H1 (cell line): ENCODE data around the gene NCAM1. TPM values are rescaled to one million over a fixed set of nuclear protein-coding genes. Genes with fewer than 3 reads are reported as not detected.

Experiments
- CTCF ChIA-PET: fragments of 300-600 bp; sonication (Branson Sonifier 250); formaldehyde crosslinking; loops from one replicate; lab custom pipeline; 2021; ENCODE audit not compliant: partially characterized antibody; lab: Charles Lee
- POLR2A ChIA-PET: fragments of 300-600 bp; sonication (Branson Sonifier 250); formaldehyde crosslinking; loops from one replicate; lab custom pipeline; 2021; ENCODE audit warnings: inconsistent platforms; ENCODE audit not compliant: partially characterized antibody; lab: Charles Lee
- DNase-seq, 2 experiments: peaks; one replicate each; pipeline versions ENCODE4 v3.0.0 to v3.0.0-alpha.2; 2010 to 2022; ENCODE audit warnings: low spot score in 2 of 2, low read depth in 1 of 2, mixed read lengths in 1 of 2
- FAIRE-seq: peaks from 2 replicates; lab custom pipeline; 2011; peaks lifted over from hg19 to GRCh38; lab: Jason Lieb, UNC
- H2AFZ ChIP-seq: 2 replicates; pipeline ENCODE4 v1.8.1; 2012; ENCODE audit warnings: low read length, inconsistent platforms
- H2AK5ac ChIP-seq: 2 replicates; pipeline ENCODE4 v1.6.1; 2013; ENCODE audit warnings: low read depth, low read length
- H2BK120ac ChIP-seq: replicated peaks from 2 replicates; pipeline ENCODE3; 2013; ENCODE audit warnings: low read depth, low read length, inconsistent platforms
- H2BK12ac ChIP-seq: 2 replicates; pipeline ENCODE4 v1.6.1; 2013; ENCODE audit warnings: low read depth, low read length
- H2BK15ac ChIP-seq: 2 replicates; pipeline ENCODE4 v1.6.1; 2013; ENCODE audit warnings: low read length
- H2BK20ac ChIP-seq: 2 replicates; pipeline ENCODE4 v1.6.1; 2013; ENCODE audit warnings: low read length
- H2BK5ac ChIP-seq: 2 replicates; pipeline ENCODE4 v1.6.1; 2013; ENCODE audit warnings: low read depth, low read length
- H3K14ac ChIP-seq: 2 replicates; pipeline ENCODE4 v1.6.1; 2013; ENCODE audit warnings: inconsistent platforms; ENCODE audit not compliant: insufficient read length
- H3K18ac ChIP-seq: 2 replicates; pipeline ENCODE4 v1.6.1; 2013; ENCODE audit warnings: low read length; ENCODE audit errors: extremely low read depth
- H3K23ac ChIP-seq: 2 replicates; pipeline ENCODE4 v1.6.1; 2013; ENCODE audit warnings: inconsistent platforms; ENCODE audit not compliant: insufficient read length
- H3K23me2 ChIP-seq: 2 replicates; pipeline ENCODE4 v1.6.1; 2013; ENCODE audit warnings: low read depth, low read length
- H3K27ac ChIP-seq: 2 replicates; pipeline ENCODE4 v1.6.1; 2011; ENCODE audit warnings: low read depth, low read length, inconsistent platforms
- H3K27me3 ChIP-seq, 4 experiments: replicated peaks in 1 of 4; 1 replicate in 1 of 4; 2 replicates in 3 of 4; pipeline versions ENCODE4 v1.6.1 to v1.8.1; 2011 to 2013; ENCODE audit warnings: low read length in 3 of 4, mild to moderate bottlenecking in 3 of 4, inconsistent platforms in 2 of 4, mixed read lengths in 2 of 4, moderate library complexity in 1 of 4; ENCODE audit not compliant: control insufficient read depth in 3 of 4, insufficient read depth in 3 of 4; ENCODE audit errors: extremely low read depth in 1 of 4
- H3K36me3 ChIP-seq, 4 experiments: 2 replicates each; pipeline versions ENCODE4 v1.6.1 to v1.8.1; 2011 to 2013; ENCODE audit warnings: mild to moderate bottlenecking in 4 of 4, low read length in 3 of 4, moderate library complexity in 2 of 4, control low read depth in 1 of 4, inconsistent platforms in 1 of 4; ENCODE audit not compliant: insufficient read depth in 4 of 4, control insufficient read depth in 2 of 4
- H3K4ac ChIP-seq: replicated peaks from 2 replicates; pipeline ENCODE3; 2013; ENCODE audit warnings: low read length, low read depth, mixed read lengths, inconsistent platforms; ENCODE audit not compliant: insufficient read length
- H3K4me1 ChIP-seq, 4 experiments: replicated peaks in 1 of 4; 1 replicate in 1 of 4; 2 replicates in 3 of 4; pipeline versions ENCODE4 v1.6.1 to v1.8.1; 2011 to 2013; ENCODE audit warnings: low read length in 3 of 4, inconsistent platforms in 2 of 4, mixed read lengths in 1 of 4; ENCODE audit not compliant: insufficient read depth in 4 of 4, control insufficient read depth in 3 of 4
- H3K4me2 ChIP-seq, 2 experiments: 2 replicates each; pipeline versions ENCODE4 v1.6.1 to v1.8.1; 2011 to 2013; ENCODE audit warnings: low read depth in 2 of 2, low read length in 2 of 2, control low read depth in 1 of 2, inconsistent platforms in 1 of 2, mild to moderate bottlenecking in 1 of 2; ENCODE audit not compliant: insufficient read depth in 1 of 2
- H3K4me3 ChIP-seq, 4 experiments: fragments of 200-600, 300-600 bp in 1 of 4; sonication (generic), shearing (Covaris generic), sonication (Bioruptor Twin) in 1 of 4; 2 replicates each; pipeline versions ENCODE4 v1.5.1 to v1.8.1; 2011 to 2016; ENCODE audit warnings: low read length in 4 of 4, low read depth in 3 of 4, control low read depth in 2 of 4, inconsistent platforms in 2 of 4, mild to moderate bottlenecking in 2 of 4, mixed read lengths in 1 of 4, moderate library complexity in 1 of 4; ENCODE audit not compliant: insufficient read depth in 2 of 4; ENCODE audit errors: extremely low read depth in 1 of 4
- H3K56ac ChIP-seq: replicated peaks from 2 replicates; pipeline ENCODE3; 2013; ENCODE audit warnings: low read depth, mild to moderate bottlenecking, mixed read lengths, low read length, inconsistent platforms; ENCODE audit not compliant: insufficient read length
- H3K79me1 ChIP-seq: 2 replicates; pipeline ENCODE4 v1.6.1; 2013; ENCODE audit warnings: low read depth, low read length, control low read depth
- H3K79me2 ChIP-seq, 2 experiments: 2 replicates each; pipeline versions ENCODE4 v1.6.1 to v1.8.1; 2012 to 2013; ENCODE audit warnings: low read length in 2 of 2, mild to moderate bottlenecking in 2 of 2, inconsistent platforms in 1 of 2; ENCODE audit not compliant: insufficient read depth in 2 of 2, control insufficient read depth in 1 of 2
- H3K9ac ChIP-seq, 4 experiments: replicated peaks in 1 of 4; 1 replicate in 1 of 4; 2 replicates in 3 of 4; pipeline versions ENCODE4 v1.6.1 to v1.8.1; 2011 to 2013; ENCODE audit warnings: low read depth in 3 of 4, low read length in 3 of 4, control low read depth in 2 of 4, mild to moderate bottlenecking in 2 of 4, moderate library complexity in 2 of 4, inconsistent platforms in 1 of 4; ENCODE audit errors: extremely low read depth in 1 of 4
- H3K9me3 ChIP-seq, 2 experiments: 2 replicates each; pipeline versions ENCODE4 v1.6.1 to v1.8.1; 2012 to 2013; ENCODE audit warnings: mild to moderate bottlenecking in 2 of 2, moderate library complexity in 2 of 2, control low read depth in 1 of 2, inconsistent platforms in 1 of 2, low read depth in 1 of 2, low read length in 1 of 2, mixed read lengths in 1 of 2; ENCODE audit not compliant: insufficient read depth in 2 of 2
- H4K20me1 ChIP-seq, 2 experiments: replicated peaks in 1 of 2; 2 replicates each; pipeline versions ENCODE3 to v1.8.1; 2011 to 2013; ENCODE audit warnings: inconsistent platforms in 2 of 2, low read length in 2 of 2, mild to moderate bottlenecking in 1 of 2; ENCODE audit not compliant: insufficient read depth in 2 of 2, control insufficient read depth in 1 of 2
- H4K5ac ChIP-seq: 2 replicates; pipeline ENCODE4 v1.6.1; 2013; ENCODE audit warnings: low read length, low read depth, mixed read lengths, inconsistent platforms; ENCODE audit not compliant: insufficient read length
- H4K8ac ChIP-seq: 2 replicates; pipeline ENCODE4 v1.8.0; 2013; ENCODE audit warnings: mild to moderate bottlenecking, moderate library complexity, low read length, inconsistent platforms; ENCODE audit not compliant: insufficient read depth; ENCODE audit errors: extremely low read depth
- H4K91ac ChIP-seq: replicated peaks from 2 replicates; pipeline ENCODE3; 2013; ENCODE audit warnings: low read length, mixed read lengths, inconsistent platforms; ENCODE audit not compliant: insufficient read length
- CEBPB ChIP-seq: IDR thresholded peaks from 2 replicates; pipeline ENCODE4 v1.6.1; 2012; ENCODE audit warnings: low read depth, low read length
- RFX5 ChIP-seq: IDR thresholded peaks from 2 replicates; pipeline ENCODE4 v1.6.1; 2011; ENCODE audit warnings: low read depth, low read length, improper control_type of control experiment, borderline replicate concordance
- WGBS, 2 experiments: shearing (Covaris generic) in 1 of 2; methylation state at CpG; one replicate each; pipeline versions ENCODE4 v1.1.6 to v1.1.7; 2013 to 2015; ENCODE audit warnings: low lambda C conversion rate in 2 of 2, mixed read lengths in 2 of 2, inconsistent platforms in 1 of 2, low coverage in 1 of 2, missing lambda C conversion rate in 1 of 2; ENCODE audit not compliant: insufficient replicate concordance in 2 of 2, insufficient coverage in 1 of 2, insufficient read length in 1 of 2; ENCODE audit errors: extremely low coverage in 1 of 2, missing lambda C conversion rate in 1 of 2; 5-methylcytosine and 5-hydroxymethylcytosine counted together
- polyA plus RNA-seq, 7 experiments: library from polyadenylated mRNA; depleted of rRNA in 3 of 7; stranded (reverse) in 5 of 7; unstranded in 2 of 7; fragments of >200 nt in 5 of 7; fragments of 200-250 nt in 2 of 7; gene quantifications; 1 replicate in 5 of 7; 2 replicates in 1 of 7; 4 replicates in 1 of 7; pipeline versions ENCODE4 v1.2.1 to v1.2.3, GENCODE V29; 2011 to 2013; ENCODE audit warnings: missing spikeins in 2 of 7, mixed read lengths in 2 of 7
- total RNA-seq: library from RNA; stranded (reverse); fragmentation: NEBNext Ultra II Directional; extraction: Animal tissue kit (Norgen Biotek cat#: 25700); gene quantifications from 2 replicates; pipeline ENCODE4 v1.2.1, GENCODE V29; 2021

The NCAM1 gene
- total and polyA plus RNA-seq, 2 of the 8 experiments (the other 6 are each of a cell fraction or from before 2014, with no cell fraction given) = 3.1 to 4.3 TPM

DNA sequence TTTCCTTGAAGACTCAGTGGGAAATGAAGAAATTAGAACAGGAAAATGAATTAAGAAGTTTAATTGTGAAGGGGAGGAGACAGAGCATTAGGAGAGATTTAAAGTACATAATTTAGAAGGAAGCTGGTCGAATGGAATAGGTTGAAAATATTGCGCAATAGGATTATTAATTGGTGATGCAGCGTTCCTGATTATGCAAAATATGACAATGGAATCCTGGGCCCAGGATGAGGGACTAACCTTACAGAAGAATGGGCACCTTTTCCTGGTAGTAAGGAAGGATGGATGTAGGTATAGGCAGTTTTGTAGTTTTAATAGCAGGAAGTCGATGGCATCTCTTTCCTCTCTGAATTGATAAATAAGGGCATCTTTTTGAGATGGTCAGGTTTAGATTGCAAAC is 360.9 kb downstream of the NCAM1 start:
- no peak overlapping the region for H3K4ac ChIP-seq
- no peak overlapping the region for H2BK5ac ChIP-seq
- H3K56ac ChIP-seq = no peak overlapping the region
- no peak overlapping the region for H3K14ac ChIP-seq
- ChIA-PET CTCF (interaction anchor here (1.3 to 1.6 kb wide), 2 partner anchors 8 to 32 kb away, joined by 3 to 4 read pairs; partner anchors contain the start of gene TTC12), POLR2A (no interaction called here)
- H4K20me1 ChIP-seq = no peaks in the 10 kb centered on the region
- no peak overlapping the region for H2BK12ac ChIP-seq
- H3K9ac ChIP-seq = no peak overlapping the region
- no peak overlapping the region for H2AFZ ChIP-seq
- H3K79me2 ChIP-seq = no peaks in the 10 kb centered on the region
- no peak overlapping the region for H2BK15ac ChIP-seq
- H3K4me3 ChIP-seq = no peak overlapping the region
- no peak overlapping the region for H3K23ac ChIP-seq
- TF ChIP-seq CEBPB (peak; percentile 95), RFX5 (no peak)
- H3K4me2 ChIP-seq = no peak overlapping the region
- H3K4me1 ChIP-seq = no peaks in the 10 kb centered on the region
- H4K5ac ChIP-seq = no peak overlapping the region
- no peak overlapping the region for H2BK120ac ChIP-seq
- no peak overlapping the region for H3K18ac ChIP-seq
- H3K27ac ChIP-seq = no peak overlapping the region
- no peak overlapping the region for H2BK20ac ChIP-seq
- no peak overlapping the region for H2AK5ac ChIP-seq
- H3K79me1 ChIP-seq = no peaks in the 10 kb centered on the region
- no peak for FAIRE-seq
- no peak overlapping the region for H4K91ac ChIP-seq
- no peaks in the 10 kb centered on the region for H3K27me3 ChIP-seq
- DNase-seq = no peak
- no peaks in the 10 kb centered on the region for H3K23me2 ChIP-seq
- H3K36me3 ChIP-seq = no peaks in the 10 kb centered on the region
- 92 to 100% methylated on average over 2 to 4 of the region's 4 CpGs for WGBS, 2 experiments
- H4K8ac ChIP-seq = no peak overlapping the region
- no peaks in the 10 kb centered on the region; a peak in 1 of 4 replicates for H3K9me3 ChIP-seq
